Smooth muscle cell (in vitro differentiated cells): ENCODE results near the gene DUSP22. TPM values are rescaled to one million over a fixed set of nuclear protein-coding genes. Genes with fewer than 3 reads are reported as not detected.

Experiments
- DNase-seq: peaks from one replicate; lab custom pipeline; 2025; ENCODE audit not compliant: unreplicated experiment; lab: John Stamatoyannopoulos, UW
- H2AFZ ChIP-seq: fragments of 200-600 bp; sonication (generic); 2 replicates; pipeline ENCODE4 v1.6.0; 2016; ENCODE audit warnings: antibody characterized with exemption, low read depth, mild to moderate bottlenecking
- H3F3A ChIP-seq: fragments of 200-600 bp; sonication (generic); 2 replicates; pipeline ENCODE4 v1.6.0; 2017; ENCODE audit warnings: antibody characterized with exemption, low read depth
- H3K27ac ChIP-seq: fragments of 200-600 bp; sonication (generic); 2 replicates; pipeline ENCODE4 v1.5.1; 2016; ENCODE audit warnings: low read depth, mild to moderate bottlenecking
- H3K27me3 ChIP-seq: fragments of 200-600 bp; sonication (generic); 2 replicates; pipeline ENCODE4 v1.6.1; 2016; ENCODE audit warnings: low read depth, mild to moderate bottlenecking
- H3K36me3 ChIP-seq: fragments of 200-600 bp; sonication (generic); 2 replicates; pipeline ENCODE4 v1.5.1; 2016; ENCODE audit warnings: low read depth
- H3K4me1 ChIP-seq: fragments of 200-600 bp; sonication (generic); 2 replicates; pipeline ENCODE4 v1.5.1; 2016; ENCODE audit warnings: low read depth
- H3K4me2 ChIP-seq: fragments of 200-600 bp; sonication (generic); 2 replicates; pipeline ENCODE4 v1.6.0; 2016; ENCODE audit warnings: mild to moderate bottlenecking
- H3K4me3 ChIP-seq: fragments of 200-600 bp; sonication (generic); 2 replicates; pipeline ENCODE4 v1.5.1; 2016; ENCODE audit warnings: mild to moderate bottlenecking
- H3K79me2 ChIP-seq: fragments of 200-600 bp; sonication (generic); 2 replicates; pipeline ENCODE4 v1.6.0; 2016; ENCODE audit warnings: low read depth, mild to moderate bottlenecking
- H3K9ac ChIP-seq: fragments of 200-600 bp; sonication (generic); 2 replicates; pipeline ENCODE4 v1.6.0; 2016; ENCODE audit warnings: low read depth
- H3K9me3 ChIP-seq: fragments of 200-600 bp; sonication (generic); replicated peaks from 2 replicates; pipeline ENCODE4 v1.5.1; 2016; ENCODE audit warnings: low read depth
- H4K20me1 ChIP-seq: fragments of 200-600 bp; sonication (generic); 2 replicates; pipeline ENCODE4 v1.6.0; 2016; ENCODE audit warnings: low read depth
- CTCF ChIP-seq: fragments of 200-600 bp; sonication (generic); IDR thresholded peaks from 2 replicates; pipeline ENCODE4 v1.5.1; 2017; ENCODE audit warnings: borderline replicate concordance, mild to moderate bottlenecking, antibody characterized with exemption; ENCODE audit not compliant: insufficient read depth, poor library complexity, severe bottlenecking
- WGBS: methylation state at CpG from one replicate; pipeline ENCODE4 v1.1.7; 2016; ENCODE audit warnings: low lambda C conversion rate; 5-methylcytosine and 5-hydroxymethylcytosine counted together
- polyA plus RNA-seq: library from polyadenylated mRNA; unstranded; fragments of >200 nt; fragmentation: Nextera tagmentation; extraction: Ambion mirVana; gene quantifications from 2 replicates; pipeline ENCODE4 v1.2.1, GENCODE V29; 2016
- total RNA-seq: library from RNA; depleted of rRNA; stranded (reverse); fragments of >200 nt; gene quantifications from 2 replicates; pipeline ENCODE4 v1.2.3, GENCODE V29; 2014

The DUSP22 gene
- total and polyA plus RNA-seq, 2 experiments from 2014 or later = 16.3 to 19.1 TPM

GRCh38 chr6:345747-346385 lies 53.6 kb downstream of the DUSP22 start:
- H4K20me1 ChIP-seq = peaks cover 35% of the 10 kb centered on the region
- no peaks in the 10 kb centered on the region for H3F3A ChIP-seq
- no peak for DNase-seq
- H2AFZ ChIP-seq = no peak overlapping the region
- no peaks in the 10 kb centered on the region for H3K9me3 ChIP-seq
- no peak overlapping the region for H3K27ac ChIP-seq
- no peak overlapping the region for H3K9ac ChIP-seq
- no peaks in the 10 kb centered on the region for H3K4me1 ChIP-seq
- H3K36me3 ChIP-seq = no peaks in the 10 kb centered on the region
- H3K79me2 ChIP-seq = no peaks in the 10 kb centered on the region
- H3K4me2 ChIP-seq = peak overlapping the region; percentile 22
- no peak for TF ChIP-seq CTCF
- no peak overlapping the region for H3K4me3 ChIP-seq
- no peaks in the 10 kb centered on the region for H3K27me3 ChIP-seq
- WGBS = 81% methylated on average over 17 of the region's 17 CpGs

GRCh38 chr6:346386-347030 lies 54.2 kb downstream of the DUSP22 start:
- no peak for DNase-seq
- Histone ChIP-seq H3F3A (no peaks in the 10 kb centered on the region), H3K4me2 (no peak overlapping the region), H3K79me2 (no peaks in the 10 kb centered on the region), H3K9ac (no peak overlapping the region), H3K4me1 (no peaks in the 10 kb centered on the region), H3K4me3 (no peak overlapping the region), H2AFZ (no peak overlapping the region), H3K27ac (no peak overlapping the region), H3K36me3 (no peaks in the 10 kb centered on the region), H3K9me3 (no peaks in the 10 kb centered on the region), H3K27me3 (no peaks in the 10 kb centered on the region), H4K20me1 (peaks cover 32% of the 10 kb centered on the region)
- no peak for TF ChIP-seq CTCF
- WGBS = 66% methylated on average over 10 of the region's 10 CpGs

- no peaks in the 10 kb centered on the region for H3K79me2 ChIP-seq
- H3K9ac ChIP-seq = no peak overlapping the region
- DNase-seq = no peak
- WGBS = 79% methylated on average over 4 of the region's 4 CpGs
- no peaks in the 10 kb centered on the region for H3K36me3 ChIP-seq
- H3K27ac ChIP-seq = no peak overlapping the region
- H3K27me3 ChIP-seq = no peaks in the 10 kb centered on the region
- H3F3A ChIP-seq = no peaks in the 10 kb centered on the region
- no peak for TF ChIP-seq CTCF
- no peak overlapping the region for H2AFZ ChIP-seq
- no peak overlapping the region for H3K4me3 ChIP-seq
- H3K4me2 ChIP-seq = no peak overlapping the region
- peaks cover 26% of the 10 kb centered on the region for H4K20me1 ChIP-seq
- no peaks in the 10 kb centered on the region for H3K9me3 ChIP-seq
- no peaks in the 10 kb centered on the region for H3K4me1 ChIP-seq
These were observed 54.9 kb downstream of the DUSP22 start for GRCh38 chr6:347232-347631.
